Measurements from ENCODE around the gene CR1. TPM values are rescaled to one million over a fixed set of nuclear protein-coding genes. Genes with fewer than 3 reads are reported as not detected.
A peak's percentile ranks its signal among the peaks of the same experiment; 100 is the strongest.

Gene CR1
- total and polyA plus RNA-seq, 2 of the 8 experiments (the other 6 are each of a cell fraction or from before 2014, with no cell fraction given): 0.15 to 0.22 TPM

DNA sequence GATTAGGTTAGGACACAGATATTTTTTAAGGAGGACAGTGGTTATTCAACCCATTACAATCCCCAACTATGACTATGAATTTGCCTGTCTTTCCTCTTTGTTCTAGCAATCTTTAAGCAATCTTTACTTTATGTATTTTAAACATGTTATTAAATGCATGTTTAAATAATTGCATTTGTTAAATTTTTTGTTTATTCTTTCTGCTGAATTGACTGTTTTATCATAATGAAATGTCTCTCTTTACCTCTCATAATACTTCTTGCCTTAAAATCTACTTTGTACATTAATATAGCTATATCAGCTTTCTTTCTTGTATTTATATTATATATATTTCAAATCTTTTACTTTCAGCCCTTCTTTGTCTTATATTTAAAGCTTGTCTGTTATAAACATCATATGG lies 195.1 kb downstream of the CR1 start:
- POLR2A ChIA-PET (ENCODE audit: partially characterized antibody): no interaction called here
- no peak overlapping the region for H2AK5ac ChIP-seq (ENCODE audit: low read depth, low read length)

More for the DNA sequence above, 195.1 kb downstream of the CR1 start:
- Histone ChIP-seq H4K8ac (ENCODE audit: extremely low read depth, insufficient read depth, low read length) (no peak overlapping the region), H2BK5ac (ENCODE audit: low read depth, low read length) (no peak overlapping the region), H2BK15ac (ENCODE audit: low read length) (no peak overlapping the region), H4K5ac (ENCODE audit: insufficient read length, low read depth, low read length) (no peak overlapping the region), H4K20me1 (replicated peaks in 1 of 2; ENCODE audit: control insufficient read depth in 1 of 2, insufficient read depth in 2 of 2, low read length in 2 of 2) (no peaks in the 10 kb centered on the region), H3K56ac (replicated peaks; ENCODE audit: insufficient read length, low read depth, low read length) (no peak overlapping the region), H3K23ac (ENCODE audit: insufficient read length) (no peak overlapping the region), H4K91ac (replicated peaks; ENCODE audit: insufficient read length, low read length) (no peak overlapping the region), H2BK20ac (ENCODE audit: low read length) (no peak overlapping the region), H3K27me3 (replicated peaks in 1 of 4; ENCODE audit: control insufficient read depth in 3 of 4, extremely low read depth in 1 of 4, insufficient read depth in 3 of 4, low read length in 3 of 4) (no peaks in the 10 kb centered on the region), H3K79me1 (ENCODE audit: low read depth, low read length) (no peaks in the 10 kb centered on the region), H3K9me3 (ENCODE audit: insufficient read depth in 2 of 2, low read depth in 1 of 2, low read length in 1 of 2) (no peaks in the 10 kb centered on the region), H3K27ac (ENCODE audit: low read depth, low read length) (no peak overlapping the region), H3K18ac (ENCODE audit: extremely low read depth, low read length) (no peak overlapping the region), H2AFZ (ENCODE audit: low read length) (0 out of 2 replicates have a peak overlapping the region, but pooled peaks have one; percentile 5), H2BK12ac (ENCODE audit: low read depth, low read length) (no peak overlapping the region), H3K4ac (replicated peaks; ENCODE audit: insufficient read length, low read depth, low read length) (no peak overlapping the region), H2BK120ac (replicated peaks; ENCODE audit: low read depth, low read length) (no peak overlapping the region), H3K14ac (ENCODE audit: insufficient read length) (no peak overlapping the region), H3K4me2 (ENCODE audit: insufficient read depth in 1 of 2, low read depth in 2 of 2, low read length in 2 of 2) (no peak overlapping the region), H3K36me3 (ENCODE audit: control insufficient read depth in 2 of 4, insufficient read depth in 4 of 4, low read length in 3 of 4) (no peaks in the 10 kb centered on the region), H3K9ac (replicated peaks in 1 of 4; ENCODE audit: extremely low read depth in 1 of 4, low read depth in 3 of 4, low read length in 3 of 4) (no peak overlapping the region), H3K4me3 (ENCODE audit: extremely low read depth in 1 of 4, insufficient read depth in 2 of 4, low read depth in 3 of 4, low read length in 4 of 4) (no peak overlapping the region), H3K79me2 (ENCODE audit: control insufficient read depth in 1 of 2, insufficient read depth in 2 of 2, low read length in 2 of 2) (no peaks in the 10 kb centered on the region), H3K23me2 (ENCODE audit: low read depth, low read length) (no peaks in the 10 kb centered on the region), H3K4me1 (replicated peaks in 1 of 4; ENCODE audit: control insufficient read depth in 3 of 4, insufficient read depth in 4 of 4, low read length in 3 of 4) (peaks cover 0 to 2% (median 0%) of the 10 kb centered on the region in 4 experiments; a peak in 1 of 7 replicates)
- DNase-seq (ENCODE audit: low read depth in 1 of 2, low spot score in 2 of 2) (no peak), FAIRE-seq (no peak)
- TF ChIP-seq CREB1 (IDR thresholded peaks at IDR 0.05): no peak
- no peak for TF ChIP-seq EP300 (IDR thresholded peaks at IDR 0.05; ENCODE audit: borderline replicate concordance in 1 of 2, low read depth in 2 of 2, low read length in 2 of 2)
- TF ChIP-seq SUZ12 (IDR thresholded peaks at IDR 0.05; ENCODE audit: low read length): no peak
- TF ChIP-seq, protein P1, sequence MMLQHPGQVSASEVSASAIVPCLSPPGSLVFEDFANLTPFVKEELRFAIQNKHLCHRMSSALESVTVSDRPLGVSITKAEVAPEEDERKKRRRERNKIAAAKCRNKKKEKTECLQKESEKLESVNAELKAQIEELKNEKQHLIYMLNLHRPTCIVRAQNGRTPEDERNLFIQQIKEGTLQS (IDR thresholded peaks at IDR 0.05; ENCODE audit: insufficient read depth, low read depth, low read length): no peak
- TF ChIP-seq ZNF274 (IDR thresholded peaks at IDR 0.05; ENCODE audit: borderline replicate concordance, extremely low read depth, low read length): no peak
- TF ChIP-seq CTBP2 (IDR thresholded peaks at IDR 0.05; ENCODE audit: borderline replicate concordance, insufficient read depth, insufficient read length, low read length): no peak
- no peak for TF ChIP-seq CEBPB (IDR thresholded peaks at IDR 0.05; ENCODE audit: low read depth, low read length)
- no peak for TF ChIP-seq HDAC2 (IDR thresholded peaks at IDR 0.05; ENCODE audit: borderline replicate concordance in 1 of 2, low read depth in 2 of 2, low read length in 2 of 2)
- TF ChIP-seq CHD2 (IDR thresholded peaks at IDR 0.05; ENCODE audit: low read length): no peak
- TF ChIP-seq SP2 (IDR thresholded peaks at IDR 0.05; ENCODE audit: low read length): no peak
- TF ChIP-seq RXRA (IDR thresholded peaks at IDR 0.05; ENCODE audit: insufficient read depth, low read depth, low read length): no peak
- no peak for TF ChIP-seq EGR1 (IDR thresholded peaks at IDR 0.05; ENCODE audit: borderline replicate concordance, low read depth, low read length)
- no peak for TF ChIP-seq GABPA (IDR thresholded peaks at IDR 0.05; ENCODE audit: borderline replicate concordance, insufficient read depth, low read length)
- no peak for TF ChIP-seq KDM1A (IDR thresholded peaks at IDR 0.05; ENCODE audit: borderline replicate concordance, low read length)
- CTCF ChIA-PET (ENCODE audit: partially characterized antibody): interaction anchor here (1.1 kb wide), 1 partner anchor 17 kb away, joined by 4 read pairs; no protein-coding TSS in a partner anchor
